GM23248 (cell line): ENCODE results near the gene DOCK9.

Experiments
- EZH2 ChIP-seq: fragments of 200-600 bp; sonication (generic); IDR thresholded peaks from 2 replicates; pipeline ENCODE4 v1.6.1; 2018; ENCODE audit warnings: antibody characterized with exemption, mild to moderate bottlenecking; ENCODE audit not compliant: insufficient read depth, poor library complexity, severe bottlenecking
- EZH2phosphoT487 ChIP-seq: fragments of 200-600 bp; sonication (generic); IDR thresholded peaks from 2 replicates; pipeline ENCODE4 v1.6.1; 2018; ENCODE audit warnings: antibody characterized with exemption, moderate library complexity, mild to moderate bottlenecking, low read depth; ENCODE audit not compliant: insufficient read depth

- no peak for TF ChIP-seq EZH2
- TF ChIP-seq EZH2phosphoT487, result no peak
Observed at GRCh38 chr13:98847780-98848179, 130.1 kb downstream of the DOCK9 start.
